ENCODE data around the gene HYAL3. TPM values are rescaled to one million over a fixed set of nuclear protein-coding genes. Genes with fewer than 3 reads are reported as not detected.

Gene HYAL3
- total and polyA plus RNA-seq, 2 donors from 2014 or later, result 2.0 to 3.2 TPM

- DNase-seq (peak; percentile 87 to 93 (median 92)), FAIRE-seq (no peak)
- peak overlapping the region; percentile 91 to 94 for H3K27ac ChIP-seq (ENCODE audit: low read depth in 2 of 2, low read length in 2 of 2)
- peaks cover 0 to 59% (median 45%) of the 10 kb centered on the region in 3 donors for H3K4me1 ChIP-seq (ENCODE audit: control insufficient read depth in 2 of 3, insufficient read depth in 2 of 3, low read depth in 1 of 3, low read length in 3 of 3)
- peak overlapping the region; percentile 21 to 95 (median 66) for H3K9ac ChIP-seq (ENCODE audit: low read length in 3 of 3)
- no peaks in the 10 kb centered on the region for H3K27me3 ChIP-seq (ENCODE audit: control insufficient read depth, insufficient read depth, low read length)
- peak overlapping the region; percentile 42 to 84 (median 73) for H3K4me3 ChIP-seq (ENCODE audit: low read length in 3 of 3)
- no peaks in the 10 kb centered on the region for H3K9me3 ChIP-seq (ENCODE audit: control insufficient read depth in 2 of 3, insufficient read depth in 1 of 3, low read length in 3 of 3)
- TF ChIP-seq CTCF (IDR thresholded peaks at IDR 0.05; ENCODE audit: borderline replicate concordance, extremely low read depth, insufficient read depth), result no peak
- intact Hi-C loops (cut with DNase I), result no loop called here
- H3K36me3 ChIP-seq (ENCODE audit: control insufficient read depth in 2 of 3, insufficient read depth in 3 of 3, low read length in 3 of 3), result no peaks in the 10 kb centered on the region
Observed at GRCh38 chr3:50267280-50267913, 31.8 kb downstream of the HYAL3 start.

GRCh38 chr3:50266836-50267235, 32.4 kb downstream of the HYAL3 start:
- Histone ChIP-seq H3K36me3 (ENCODE audit: control insufficient read depth in 2 of 3, insufficient read depth in 3 of 3, low read length in 3 of 3) (no peaks in the 10 kb centered on the region), H3K27ac (ENCODE audit: low read depth in 2 of 2, low read length in 2 of 2) (peak overlapping the region; percentile 91 to 94), H3K9me3 (ENCODE audit: control insufficient read depth in 2 of 3, insufficient read depth in 1 of 3, low read length in 3 of 3) (no peaks in the 10 kb centered on the region), H3K4me3 (ENCODE audit: low read length in 3 of 3) (peak overlapping the region; percentile 42 to 84 (median 73)), H3K9ac (ENCODE audit: low read length in 3 of 3) (peak overlapping the region in 2 of 3 donors; percentile 66 to 95), H3K4me1 (ENCODE audit: control insufficient read depth in 2 of 3, insufficient read depth in 2 of 3, low read depth in 1 of 3, low read length in 3 of 3) (peaks cover 0 to 59% (median 42%) of the 10 kb centered on the region in 3 donors), H3K27me3 (ENCODE audit: control insufficient read depth, insufficient read depth, low read length) (no peaks in the 10 kb centered on the region)
- peak in 2 of 5 donors; percentile 15 to 68 for DNase-seq
- no peak for TF ChIP-seq CTCF (IDR thresholded peaks at IDR 0.05; ENCODE audit: borderline replicate concordance, extremely low read depth, insufficient read depth)
- intact Hi-C loops (cut with DNase I), result no loop called here
- FAIRE-seq, result no peak

- Histone ChIP-seq H3K9ac (ENCODE audit: low read length in 3 of 3) (peak overlapping the region in 1 of 3 donors; percentile 95), H3K27ac (ENCODE audit: low read depth in 2 of 2, low read length in 2 of 2) (peak overlapping the region; percentile 91 to 94), H3K4me3 (ENCODE audit: low read length in 3 of 3) (peak overlapping the region in 1 of 3 donors; percentile 84), H3K27me3 (ENCODE audit: control insufficient read depth, insufficient read depth, low read length) (no peaks in the 10 kb centered on the region), H3K9me3 (ENCODE audit: control insufficient read depth in 2 of 3, insufficient read depth in 1 of 3, low read length in 3 of 3) (no peaks in the 10 kb centered on the region), H3K4me1 (ENCODE audit: control insufficient read depth in 2 of 3, insufficient read depth in 2 of 3, low read depth in 1 of 3, low read length in 3 of 3) (peaks cover 0 to 56% (median 34%) of the 10 kb centered on the region in 3 donors), H3K36me3 (ENCODE audit: control insufficient read depth in 2 of 3, insufficient read depth in 3 of 3, low read length in 3 of 3) (no peaks in the 10 kb centered on the region)
- FAIRE-seq (no peak), DNase-seq (peak in 2 of 5 donors; percentile 21 to 67)
- intact Hi-C loops (cut with DNase I), result no loop called here
- TF ChIP-seq CTCF (IDR thresholded peaks at IDR 0.05; ENCODE audit: borderline replicate concordance, extremely low read depth, insufficient read depth), result no peak
Observed at GRCh38 chr3:50266017-50266416, 33.2 kb downstream of the HYAL3 start.
